GM18498 (cell line): Measurements from ENCODE around the gene PILRA.
"Not testable (repeated sequence)": the region's sequence is repeated elsewhere in the genome, so short reads cannot be mapped to it uniquely, and the experiment has no call there.

ENCODE experiments used
- ATAC-seq: cut with Tn5 transposase; IDR thresholded peaks from one replicate; pipeline ENCODE4 v1.9.1; 2021; ENCODE audit warnings: mild to moderate bottlenecking, moderate library complexity; ENCODE audit not compliant: unreplicated experiment

The PILRA gene

DNA sequence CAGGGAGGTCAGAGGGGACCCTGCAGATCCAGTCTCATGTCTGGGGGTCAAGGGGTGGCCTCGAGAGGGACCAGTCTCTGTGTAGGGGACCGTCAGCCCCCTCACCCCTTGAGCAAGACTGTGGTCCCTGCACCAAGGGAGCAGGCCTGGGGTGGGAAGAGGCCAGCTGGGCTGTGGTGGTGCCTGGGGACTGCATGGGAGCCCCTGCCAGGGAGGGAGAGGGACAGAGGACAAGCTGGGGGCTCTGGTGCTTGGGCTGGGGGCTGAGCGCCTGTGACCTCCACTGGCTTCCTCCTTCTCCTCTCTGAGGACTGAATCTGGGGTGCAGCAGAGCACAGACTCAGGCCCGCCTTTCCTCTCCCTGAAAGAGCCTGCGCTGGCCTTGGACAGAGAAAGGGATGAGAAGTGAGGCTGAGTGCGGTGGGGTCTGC, 16.1 kb upstream of the PILRA start:
- ATAC-seq: no peak

GRCh38 chr7:100358027-100358856, 15.0 kb upstream of the PILRA start, which contains the start of gene PILRB:
TSS of gene PILRB (plus strand) at chr7:100358117. CDS start at chr7:100358303, 186 bp downstream.
- ATAC-seq: no peak

DNA sequence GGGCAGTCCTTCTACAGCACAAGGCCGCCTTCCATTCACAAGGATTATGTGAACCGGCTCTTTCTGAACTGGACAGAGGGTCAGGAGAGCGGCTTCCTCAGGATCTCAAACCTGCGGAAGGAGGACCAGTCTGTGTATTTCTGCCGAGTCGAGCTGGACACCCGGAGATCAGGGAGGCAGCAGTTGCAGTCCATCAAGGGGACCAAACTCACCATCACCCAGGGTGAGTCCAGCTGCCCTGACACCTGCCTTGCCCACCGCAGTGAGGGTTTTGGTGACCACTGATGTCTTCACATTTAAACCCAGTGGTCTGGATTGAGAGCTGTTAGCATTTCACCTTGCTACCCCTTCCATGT, 14.5 kb upstream of the PILRA start:
- no peak for ATAC-seq

- no peak for ATAC-seq
Observed at GRCh38 chr7:100360135-100360854, 13.0 kb upstream of the PILRA start.

- no peak for ATAC-seq
Observed at GRCh38 chr7:100363098-100363497, 10.2 kb upstream of the PILRA start.

DNA sequence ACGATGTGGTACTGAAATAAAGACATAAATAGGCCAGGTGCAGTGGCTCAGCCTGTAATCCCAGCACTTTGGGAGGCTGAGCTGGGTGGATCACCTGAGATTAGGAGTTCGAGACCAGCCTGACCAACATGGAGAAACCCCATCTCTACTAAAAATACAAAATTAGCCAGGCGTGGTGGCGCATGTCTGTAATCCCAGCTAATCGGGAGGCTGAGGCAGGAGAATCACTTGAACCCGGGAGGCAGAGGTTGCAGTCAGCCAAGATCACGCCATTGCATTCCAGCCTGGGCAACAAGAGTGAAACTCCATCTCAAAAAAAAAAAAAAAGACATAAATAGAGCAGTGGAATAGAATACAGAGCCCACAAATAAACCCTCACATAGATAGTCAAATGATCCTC, 9.5 kb upstream of the PILRA start:
- ATAC-seq: not testable (repeated sequence)

DNA sequence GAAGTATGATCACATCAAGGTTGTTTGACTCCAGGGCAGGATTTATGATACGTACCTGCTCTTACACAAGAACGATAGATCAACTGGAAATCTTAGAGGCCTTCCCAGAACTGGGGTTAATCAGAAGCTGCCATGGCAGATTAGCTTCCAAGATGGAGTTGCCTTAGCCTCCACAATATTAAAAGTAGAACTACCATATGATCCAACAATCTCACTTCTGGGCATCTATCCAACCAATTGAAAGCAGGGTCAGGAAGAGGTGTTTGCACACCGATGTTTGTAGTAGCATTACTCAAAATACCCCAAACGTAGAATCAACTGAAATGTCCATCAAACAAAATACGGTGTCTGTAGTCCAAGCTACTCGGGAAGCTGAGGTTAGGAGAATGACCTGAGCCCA, 8.8 kb upstream of the PILRA start:
- no peak for ATAC-seq

- peak; percentile 5 for ATAC-seq
Observed at GRCh38 chr7:100365998-100366367, 7.3 kb upstream of the PILRA start.

GRCh38 chr7:100366411-100367250, 6.7 kb upstream of the PILRA start:
- peak; percentile 25 for ATAC-seq

DNA sequence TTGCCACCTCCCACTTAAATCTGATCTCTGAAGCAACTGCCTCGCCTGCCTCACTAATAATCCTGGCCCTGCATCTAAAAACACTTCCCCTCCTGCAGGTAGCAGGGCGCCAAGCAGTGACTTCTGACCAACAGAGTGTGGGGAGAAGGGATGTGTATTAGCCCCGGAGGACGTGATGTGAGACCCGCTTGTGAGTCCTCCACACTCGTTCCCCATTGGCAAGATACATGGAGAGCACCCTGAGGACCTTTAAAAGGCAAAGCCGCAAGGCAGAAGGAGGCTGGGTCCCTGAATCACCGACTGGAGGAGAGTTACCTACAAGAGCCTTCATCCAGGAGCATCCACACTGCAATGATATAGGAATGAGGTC, 6.1 kb upstream of the PILRA start:
- no peak for ATAC-seq

- ATAC-seq: no peak
Observed at GRCh38 chr7:100367676-100368613, 5.3 kb upstream of the PILRA start.

GRCh38 chr7:100369105-100369504, 4.2 kb upstream of the PILRA start:
- peak; percentile 56 for ATAC-seq

GRCh38 chr7:100370303-100370702, 3.0 kb upstream of the PILRA start:
- ATAC-seq: no peak

GRCh38 chr7:100370746-100371145, 2.5 kb upstream of the PILRA start:
- no peak for ATAC-seq

DNA sequence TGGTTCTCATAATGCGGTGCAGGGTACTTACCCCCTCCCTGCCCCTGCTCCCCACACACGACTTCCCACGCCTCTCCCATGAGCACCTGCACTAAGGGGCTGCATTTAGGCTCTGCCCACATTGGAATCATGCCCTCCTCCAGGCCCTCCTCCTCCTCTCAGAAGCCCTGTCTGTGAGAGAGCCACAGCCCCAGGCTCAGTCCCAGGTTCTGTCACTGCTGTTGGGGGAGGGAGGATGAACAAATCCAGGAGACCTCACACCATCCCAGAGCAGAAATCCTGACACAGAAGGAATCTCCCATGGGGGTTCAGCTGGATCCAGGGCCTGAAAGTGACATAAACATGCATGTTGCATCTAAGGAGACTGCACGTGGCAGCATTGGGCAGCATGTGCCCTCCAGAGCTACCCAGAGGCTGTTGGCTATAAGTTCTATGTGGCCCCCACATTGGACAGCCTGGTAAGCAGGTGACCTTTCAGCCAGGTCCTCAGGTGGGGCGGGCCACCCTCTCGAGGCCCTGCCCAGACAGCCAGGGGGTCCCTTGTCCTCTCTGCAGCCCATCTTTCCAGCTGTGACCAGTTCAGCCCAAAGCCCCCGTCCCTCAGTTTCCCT, 1.6 kb upstream of the PILRA start:
- ATAC-seq: no peak

- ATAC-seq: no peak
Observed at GRCh38 chr7:100372256-100372655, 1.0 kb upstream of the PILRA start.

- no peak for ATAC-seq
Observed at GRCh38 chr7:100372694-100373093, 593 bp upstream of the PILRA start.

DNA sequence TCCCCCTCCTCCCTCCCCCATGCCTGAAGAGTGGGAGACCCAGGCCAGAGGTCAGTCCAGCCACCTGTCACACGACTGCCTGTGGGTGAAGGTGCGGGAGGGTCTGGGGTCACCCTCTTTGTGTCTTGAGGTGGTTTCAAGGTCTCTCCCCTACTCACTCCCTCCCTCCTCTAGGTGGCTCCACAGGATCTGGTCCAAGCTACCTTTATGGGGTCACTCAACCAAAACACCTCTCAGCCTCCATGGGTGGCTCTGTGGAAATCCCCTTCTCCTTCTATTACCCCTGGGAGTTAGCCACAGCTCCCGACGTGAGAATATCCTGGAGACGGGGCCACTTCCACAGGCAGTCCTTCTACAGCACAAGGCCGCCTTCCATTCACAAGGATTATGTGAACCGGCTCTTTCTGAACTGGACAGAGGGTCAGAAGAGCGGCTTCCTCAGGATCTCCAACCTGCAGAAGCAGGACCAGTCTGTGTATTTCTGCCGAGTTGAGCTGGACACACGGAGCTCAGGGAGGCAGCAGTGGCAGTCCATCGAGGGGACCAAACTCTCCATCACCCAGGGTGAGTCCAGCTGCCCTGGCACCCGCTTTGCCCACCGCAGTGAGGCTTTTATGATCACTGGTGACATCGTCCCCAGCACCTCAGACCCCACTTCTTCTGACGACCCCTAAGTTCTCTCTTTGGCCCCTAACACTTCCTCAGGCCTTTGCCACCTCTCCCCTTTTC, 747 bp downstream of the PILRA start:
- not testable (repeated sequence) for ATAC-seq

DNA sequence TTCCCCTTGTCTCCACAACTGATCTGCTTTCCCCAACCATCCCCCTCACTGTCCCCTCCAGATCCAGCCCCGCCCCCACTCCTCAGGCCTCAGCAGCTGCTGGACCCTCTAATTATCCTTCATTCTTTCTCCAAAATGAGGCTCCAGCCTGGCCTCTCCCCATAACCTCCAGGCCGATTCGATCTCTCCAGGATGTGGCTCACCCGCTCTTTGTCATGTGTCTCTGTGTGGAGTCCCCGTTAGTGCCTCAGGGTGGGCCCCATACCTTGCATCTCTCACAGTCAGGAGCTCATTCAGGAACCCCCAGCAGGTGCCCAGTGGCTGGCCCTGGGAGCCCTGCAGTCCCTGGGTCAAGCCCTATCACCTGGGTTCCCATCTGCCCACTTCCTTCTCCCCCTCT, 1.3 kb downstream of the PILRA start:
- no peak for ATAC-seq
